CD8-positive, alpha-beta memory T cell (primary cell): ENCODE results near the gene KDM2B. TPM values are rescaled to one million over a fixed set of nuclear protein-coding genes. Genes with fewer than 3 reads are reported as not detected.
A peak's percentile ranks its signal among the peaks of the same experiment; 100 is the strongest.

ENCODE experiments used
- CTCF ChIA-PET: fragments of 350-600 bp; sonication (Branson Sonifier 250); formaldehyde crosslinking; loops from one replicate; lab custom pipeline; 2021; ENCODE audit warnings: antibody characterized with exemption; lab: Charles Lee
- POLR2A ChIA-PET: fragments of 350-600 bp; sonication (Branson Sonifier 250); formaldehyde crosslinking; loops from one replicate; lab custom pipeline; 2021; ENCODE audit warnings: antibody characterized with exemption; lab: Charles Lee
- DNase-seq, 5 donors: peaks; one replicate each; pipeline versions ENCODE4 v3.0.0 to v3.0.0-alpha.2; 2020 to 2022; ENCODE audit warnings: mixed read lengths in 1 of 5
- H3K27ac ChIP-seq: one replicate; pipeline ENCODE4 v1.7.0; 2013; ENCODE audit warnings: low read depth, mild to moderate bottlenecking, low read length, moderate library complexity
- H3K27me3 ChIP-seq: 2 replicates; pipeline ENCODE4 v1.7.0; 2013; ENCODE audit warnings: low read length, mild to moderate bottlenecking; ENCODE audit not compliant: insufficient read depth, poor library complexity, severe bottlenecking
- H3K36me3 ChIP-seq: 2 replicates; pipeline ENCODE4 v1.7.0; 2013; ENCODE audit warnings: mild to moderate bottlenecking, low read length, moderate library complexity; ENCODE audit not compliant: insufficient read depth
- H3K4me1 ChIP-seq: 2 replicates; pipeline ENCODE4 v1.7.0; 2013; ENCODE audit warnings: mild to moderate bottlenecking, low read length, moderate library complexity; ENCODE audit not compliant: insufficient read depth
- H3K4me3 ChIP-seq: 2 replicates; pipeline ENCODE4 v1.7.0; 2013; ENCODE audit warnings: mild to moderate bottlenecking, low read length
- H3K9me3 ChIP-seq: 2 replicates; pipeline ENCODE4 v1.7.0; 2013; ENCODE audit warnings: mild to moderate bottlenecking, low read length
- H3K27ac Mint-ChIP-seq, 8 donors: one replicate each; pipeline ENCODE4 v1.8.0; 2020 to 2021; ENCODE audit warnings: mixed read lengths in 8 of 8, mild to moderate bottlenecking in 6 of 8, inconsistent platforms in 3 of 8, moderate library complexity in 3 of 8
- H3K27me3 Mint-ChIP-seq, 2 donors: one replicate each; pipeline ENCODE4 v1.8.0; 2020 to 2021; ENCODE audit warnings: mixed read lengths in 2 of 2, mild to moderate bottlenecking in 1 of 2, moderate library complexity in 1 of 2
- H3K36me3 Mint-ChIP-seq, 3 donors: one replicate each; pipeline ENCODE4 v1.8.0; 2020 to 2021; ENCODE audit warnings: mixed read lengths in 3 of 3, inconsistent platforms in 1 of 3, mild to moderate bottlenecking in 1 of 3
- H3K4me1 Mint-ChIP-seq, 3 donors: one replicate each; pipeline ENCODE4 v1.8.0; 2020 to 2021; ENCODE audit warnings: mixed read lengths in 3 of 3, inconsistent platforms in 1 of 3, mild to moderate bottlenecking in 1 of 3
- H3K4me3 Mint-ChIP-seq, 7 donors: one replicate each; pipeline ENCODE4 v1.8.0; 2020 to 2021; ENCODE audit warnings: mixed read lengths in 7 of 7, mild to moderate bottlenecking in 6 of 7, moderate library complexity in 4 of 7, inconsistent platforms in 2 of 7
- H3K9me3 Mint-ChIP-seq, 5 donors: one replicate each; pipeline ENCODE4 v1.8.0; 2020 to 2022; ENCODE audit warnings: mixed read lengths in 5 of 5, mild to moderate bottlenecking in 3 of 5, moderate library complexity in 2 of 5, inconsistent platforms in 1 of 5
- polyA plus RNA-seq: library from polyadenylated mRNA; unstranded; fragments of 300-500 nt; fragmentation: Illumina TruSeq; gene quantifications from one replicate; pipeline ENCODE4 v1.2.3, GENCODE V29; 2021
- total RNA-seq, 2 experiments: library from RNA; stranded (reverse); gene quantifications; one replicate each; pipeline ENCODE4 v1.2.3, GENCODE V29; 2021

The KDM2B gene
- total and polyA plus RNA-seq, 3 experiments from 2014 or later = 18.3 to 64.0 (median 63.2) TPM

GRCh38 chr12:121537814-121538698 lies 42.8 kb downstream of the KDM2B start:
- Histone ChIP-seq H3K4me1 (peaks cover 40% of the 10 kb centered on the region), H3K36me3 (no peaks in the 10 kb centered on the region), H3K27me3 (no peaks in the 10 kb centered on the region), H3K4me3 (peak overlapping the region; percentile 55), H3K27ac (peak overlapping the region; percentile 62), H3K9me3 (no peaks in the 10 kb centered on the region)
- Mint-ChIP-seq H3K27ac (peak overlapping the region; percentile 76 to 99 (median 92)), H3K4me1 (peaks cover 45 to 52% (median 45%) of the 10 kb centered on the region in 3 donors), H3K36me3 (peaks cover 2 to 26% (median 6%) of the 10 kb centered on the region in 3 donors), H3K4me3 (peak overlapping the region; percentile 84 to 99 (median 89)), H3K27me3 (no peaks in the 10 kb centered on the region), H3K9me3 (no peaks in the 10 kb centered on the region)
- POLR2A ChIA-PET = interaction anchor here (0.5 to 1.0 kb wide), 3 partner anchors 52 to 265 kb away, joined by 3 to 5 read pairs (median 3); no protein-coding TSS in a partner anchor
- CTCF ChIA-PET = interaction anchor here (0.8 to 1.4 kb wide), 5 partner anchors 14 to 59 kb away, joined by 3 to 5 read pairs (median 3); no protein-coding TSS in a partner anchor
- peak in 4 of 5 donors; percentile 17 to 58 (median 41) for DNase-seq

- Histone ChIP-seq H3K4me1 (peaks cover 42% of the 10 kb centered on the region), H3K4me3 (peak overlapping the region; percentile 55), H3K9me3 (no peaks in the 10 kb centered on the region), H3K27ac (peak overlapping the region; percentile 62), H3K27me3 (no peaks in the 10 kb centered on the region), H3K36me3 (no peaks in the 10 kb centered on the region)
- Mint-ChIP-seq H3K27ac (peak overlapping the region; percentile 84 to 99 (median 97)), H3K27me3 (no peaks in the 10 kb centered on the region), H3K4me1 (peaks cover 47 to 60% (median 50%) of the 10 kb centered on the region in 3 donors), H3K4me3 (peak overlapping the region; percentile 75 to 92 (median 79)), H3K9me3 (no peaks in the 10 kb centered on the region), H3K36me3 (peaks cover 2 to 29% (median 4%) of the 10 kb centered on the region in 3 donors)
- ChIA-PET POLR2A (interaction anchor here (0.5 to 1.3 kb wide), 9 partner anchors 41 to 266 kb away, joined by 3 to 6 read pairs (median 4); partner anchors contain the start of genes ORAI1, RHOF and RNF34), CTCF (interaction anchor here (0.6 to 2.0 kb wide), 12 partner anchors 15 to 258 kb away, joined by 3 to 10 read pairs (median 4); partner anchors contain the start of gene RHOF)
- peak; percentile 47 to 73 (median 59) for DNase-seq
Measured at GRCh38 chr12:121536899-121537813, 43.7 kb downstream of the KDM2B start.

GRCh38 chr12:121536054-121536898 lies 44.5 kb downstream of the KDM2B start:
- peak; percentile 38 to 87 (median 59) for DNase-seq
- H3K4me3 ChIP-seq = peak overlapping the region; percentile 55
- Mint-ChIP-seq H3K27ac (peak overlapping the region; percentile 84 to 99 (median 97)), H3K9me3 (no peaks in the 10 kb centered on the region), H3K4me3 (peak overlapping the region; percentile 75 to 92 (median 79)), H3K4me1 (peaks cover 51 to 69% (median 59%) of the 10 kb centered on the region in 3 donors), H3K36me3 (peaks cover 2 to 33% (median 4%) of the 10 kb centered on the region in 3 donors), H3K27me3 (no peaks in the 10 kb centered on the region)
- peak overlapping the region; percentile 62 for H3K27ac ChIP-seq
- CTCF ChIA-PET = interaction anchor here (0.6 to 2.0 kb wide), 11 partner anchors 16 to 258 kb away, joined by 3 to 10 read pairs (median 4); partner anchors contain the start of gene RHOF
- peaks cover 50% of the 10 kb centered on the region for H3K4me1 ChIP-seq
- no peaks in the 10 kb centered on the region for H3K36me3 ChIP-seq
- no peaks in the 10 kb centered on the region for H3K27me3 ChIP-seq
- POLR2A ChIA-PET = interaction anchor here (0.5 to 1.3 kb wide), 8 partner anchors 41 to 267 kb away, joined by 3 to 6 read pairs (median 4); partner anchors contain the start of genes ORAI1, RHOF and RNF34
- H3K9me3 ChIP-seq = no peaks in the 10 kb centered on the region

- Mint-ChIP-seq H3K9me3 (no peaks in the 10 kb centered on the region), H3K27ac (peak overlapping the region; percentile 84 to 99 (median 97)), H3K36me3 (peaks cover 4 to 42% (median 7%) of the 10 kb centered on the region in 3 donors), H3K4me1 (peaks cover 59 to 78% (median 67%) of the 10 kb centered on the region in 3 donors), H3K4me3 (peak overlapping the region; percentile 75 to 88 (median 79)), H3K27me3 (no peaks in the 10 kb centered on the region)
- Histone ChIP-seq H3K36me3 (no peaks in the 10 kb centered on the region), H3K27ac (peak overlapping the region; percentile 62), H3K4me1 (peaks cover 59% of the 10 kb centered on the region), H3K4me3 (no peak overlapping the region), H3K27me3 (no peaks in the 10 kb centered on the region), H3K9me3 (no peaks in the 10 kb centered on the region)
- DNase-seq = peak in 1 of 5 donors; percentile 17
- CTCF ChIA-PET = interaction anchor here (0.6 to 2.0 kb wide), 5 partner anchors 16 to 146 kb away, joined by 3 to 9 read pairs (median 4); no protein-coding TSS in a partner anchor
- POLR2A ChIA-PET = no interaction called here
Measured at GRCh38 chr12:121535150-121536053, 45.4 kb downstream of the KDM2B start.

- Mint-ChIP-seq H3K9me3 (no peaks in the 10 kb centered on the region), H3K36me3 (peaks cover 3 to 39% (median 8%) of the 10 kb centered on the region in 3 donors), H3K27me3 (no peaks in the 10 kb centered on the region), H3K27ac (peak overlapping the region; percentile 84 to 99 (median 97)), H3K4me3 (peak overlapping the region; percentile 65 to 88 (median 79)), H3K4me1 (peaks cover 57 to 80% (median 69%) of the 10 kb centered on the region in 3 donors)
- peak overlapping the region; percentile 51 for H3K27ac ChIP-seq
- no peaks in the 10 kb centered on the region for H3K36me3 ChIP-seq
- ChIA-PET POLR2A (interaction anchor here (0.5 kb wide), 1 partner anchor 137 kb away, joined by 7 read pairs; no protein-coding TSS in a partner anchor), CTCF (interaction anchor here (0.6 to 1.4 kb wide), 3 partner anchors 17 to 147 kb away, joined by 3 to 4 read pairs (median 3); no protein-coding TSS in a partner anchor)
- no peak overlapping the region for H3K4me3 ChIP-seq
- H3K9me3 ChIP-seq = no peaks in the 10 kb centered on the region
- DNase-seq = peak; percentile 60 to 89 (median 81)
- peaks cover 64% of the 10 kb centered on the region for H3K4me1 ChIP-seq
- no peaks in the 10 kb centered on the region for H3K27me3 ChIP-seq
Measured at GRCh38 chr12:121534495-121535148, 46.2 kb downstream of the KDM2B start.
